HG02588 (cell line): ENCODE results near the gene GALNS.
"Not testable (repeated sequence)": the region's sequence is repeated elsewhere in the genome, so short reads cannot be mapped to it uniquely, and the experiment has no call there.

Experiments used
- ATAC-seq: cut with Tn5 transposase; IDR thresholded peaks from one replicate; pipeline ENCODE4 v1.9.1; 2021; ENCODE audit warnings: mild to moderate bottlenecking, moderate library complexity; ENCODE audit not compliant: unreplicated experiment

The GALNS gene

DNA sequence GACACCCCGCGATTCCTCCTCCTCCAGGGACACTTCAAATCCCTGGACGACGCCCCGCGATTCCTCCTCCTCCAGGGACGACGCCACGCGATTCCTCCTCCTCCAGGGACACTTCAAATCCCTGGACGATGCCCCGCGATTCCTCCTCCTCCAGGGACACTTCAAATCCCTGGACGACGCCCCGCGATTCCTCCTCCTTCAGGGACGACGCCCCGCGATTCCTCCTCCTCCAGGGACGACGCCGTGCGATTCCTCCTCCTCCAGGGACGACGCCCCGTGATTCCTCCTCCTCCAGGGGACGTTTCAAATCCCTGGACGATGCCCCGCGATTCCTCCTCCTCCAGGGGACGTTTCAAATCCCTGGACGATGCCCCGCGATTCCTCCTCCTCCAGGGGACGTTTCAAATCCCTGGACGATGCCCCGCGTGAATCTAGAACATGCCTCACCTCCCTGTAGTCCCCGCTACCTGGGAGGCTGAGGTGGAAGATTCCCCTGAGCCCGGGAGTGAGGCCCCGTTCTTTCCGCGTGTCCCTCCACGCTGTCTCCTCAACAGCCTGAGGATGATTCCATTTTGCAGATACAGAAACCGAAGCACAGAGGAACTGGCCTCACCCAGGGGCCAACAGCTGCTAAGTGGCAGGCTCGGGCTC is 33.1 kb upstream of the GALNS start:
- not testable (repeated sequence) for ATAC-seq

DNA sequence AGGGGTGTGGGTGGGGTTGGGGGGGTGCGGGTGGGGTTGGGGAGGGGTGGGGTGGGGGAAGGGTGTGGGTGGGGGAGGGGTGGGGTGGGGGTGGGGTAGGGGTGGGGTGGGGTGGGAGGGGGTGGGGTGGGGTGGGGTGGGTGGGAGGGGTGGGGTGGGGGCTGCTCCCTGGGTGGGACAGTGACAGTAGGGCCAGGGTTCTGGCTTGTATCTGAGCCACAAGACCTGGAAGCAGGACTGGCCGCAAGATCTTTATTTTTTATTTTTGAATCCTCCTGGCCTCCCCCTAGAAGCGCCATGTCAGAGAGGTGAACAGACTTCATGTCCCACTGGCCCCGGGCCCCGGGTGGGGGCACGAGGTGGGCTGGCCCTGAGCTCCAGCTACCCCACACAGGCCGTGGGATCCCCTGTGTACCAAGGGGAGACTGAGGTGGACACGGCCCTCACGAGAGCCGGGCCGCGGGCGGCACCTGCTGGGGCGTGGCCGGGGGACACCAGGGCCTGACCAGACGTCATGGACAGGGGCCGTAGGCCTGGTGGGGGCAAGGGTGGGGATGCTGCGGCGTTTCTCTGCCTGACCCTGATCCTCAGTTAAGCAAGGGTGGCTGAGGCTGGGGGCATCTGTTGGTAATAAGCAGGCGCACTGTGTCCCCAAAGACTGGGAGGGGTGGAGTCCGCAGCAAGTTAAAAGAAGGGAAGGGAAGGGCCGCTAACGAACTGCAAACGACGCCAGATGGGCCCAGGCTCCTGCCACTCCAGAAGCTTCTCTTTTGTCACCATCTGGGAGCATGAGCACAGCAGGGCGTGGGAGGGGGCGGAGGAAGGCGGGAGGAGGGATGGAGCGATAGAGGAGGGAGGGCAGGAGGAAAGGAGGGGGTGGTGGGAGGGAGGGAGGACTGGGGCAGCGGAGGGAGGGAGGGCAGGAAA is 32.0 kb upstream of the GALNS start:
- no peak for ATAC-seq

DNA sequence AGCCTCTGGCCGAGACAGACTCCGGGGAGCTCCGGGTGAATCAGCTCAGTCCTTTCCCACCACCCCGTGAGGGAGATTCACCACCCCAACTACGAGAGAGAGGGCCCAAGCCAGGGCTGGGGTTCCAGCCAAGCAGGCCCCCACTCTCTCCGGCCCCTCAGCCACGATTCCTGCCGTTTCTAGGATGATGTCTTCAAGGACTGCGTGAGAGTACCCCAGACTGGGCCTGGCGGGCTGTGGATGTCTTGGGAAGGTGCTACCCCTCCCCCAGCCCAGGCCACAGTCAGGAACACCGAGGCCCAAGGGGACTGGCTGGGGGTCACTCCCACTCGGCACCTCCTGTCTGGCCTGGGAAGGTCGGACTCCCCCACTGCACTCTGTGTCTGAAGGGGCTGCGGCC is 31.3 kb upstream of the GALNS start:
- no peak for ATAC-seq

DNA sequence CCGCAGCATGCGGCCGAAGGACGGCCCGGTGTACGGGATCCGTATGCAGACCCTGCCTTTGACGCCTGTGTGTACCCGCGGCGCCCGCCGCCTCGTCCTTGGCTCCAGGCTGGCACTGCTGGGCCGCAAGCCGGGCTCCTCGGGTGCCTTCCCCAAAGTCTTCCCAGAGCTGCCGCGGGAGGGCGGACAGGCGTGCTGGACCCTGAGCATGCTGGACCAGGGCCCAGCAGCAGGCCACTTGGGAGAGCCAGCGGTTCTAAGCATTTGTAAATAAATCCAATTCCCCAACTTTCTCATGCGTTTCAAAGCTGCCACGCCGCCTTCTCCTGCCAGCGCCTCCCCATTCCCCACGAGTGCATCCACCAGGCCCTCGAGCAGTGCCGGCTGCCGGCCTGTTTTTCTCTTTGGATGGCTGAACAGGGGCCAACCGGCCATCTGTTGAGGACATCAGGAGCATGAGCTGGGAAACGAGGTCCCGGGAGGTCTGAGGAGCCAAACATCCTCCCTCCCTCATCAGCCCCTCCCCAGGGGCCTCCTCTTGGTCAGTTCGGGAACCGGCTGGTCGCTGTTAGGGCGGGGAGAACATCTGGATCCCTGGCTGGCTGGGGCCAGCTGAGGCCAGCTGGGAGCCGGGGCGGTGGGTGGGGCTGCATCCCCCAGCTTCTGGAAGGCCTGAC is 30.2 kb upstream of the GALNS start:
- ATAC-seq: no peak

DNA sequence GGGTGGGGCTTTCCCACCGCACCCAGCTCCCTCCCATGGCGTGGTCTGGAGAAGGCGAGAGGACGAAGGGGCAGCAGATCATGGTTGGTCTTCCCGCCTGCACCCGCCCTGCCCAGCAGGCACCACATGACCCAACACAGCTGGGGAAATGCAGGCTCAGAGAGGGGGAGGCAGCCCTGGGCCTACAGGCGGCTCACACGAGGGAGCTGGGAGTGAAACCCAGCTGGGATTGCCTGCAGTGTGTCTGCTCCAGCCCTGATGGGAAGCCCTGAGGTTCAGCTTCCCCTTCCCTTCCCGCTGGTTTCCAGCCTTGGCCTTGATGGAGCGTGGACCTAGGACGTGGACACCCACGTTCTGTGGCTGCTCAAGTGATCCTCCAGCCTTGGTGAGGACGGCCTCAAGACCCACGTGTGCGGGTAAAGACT is 29.7 kb upstream of the GALNS start:
- ATAC-seq: no peak

DNA sequence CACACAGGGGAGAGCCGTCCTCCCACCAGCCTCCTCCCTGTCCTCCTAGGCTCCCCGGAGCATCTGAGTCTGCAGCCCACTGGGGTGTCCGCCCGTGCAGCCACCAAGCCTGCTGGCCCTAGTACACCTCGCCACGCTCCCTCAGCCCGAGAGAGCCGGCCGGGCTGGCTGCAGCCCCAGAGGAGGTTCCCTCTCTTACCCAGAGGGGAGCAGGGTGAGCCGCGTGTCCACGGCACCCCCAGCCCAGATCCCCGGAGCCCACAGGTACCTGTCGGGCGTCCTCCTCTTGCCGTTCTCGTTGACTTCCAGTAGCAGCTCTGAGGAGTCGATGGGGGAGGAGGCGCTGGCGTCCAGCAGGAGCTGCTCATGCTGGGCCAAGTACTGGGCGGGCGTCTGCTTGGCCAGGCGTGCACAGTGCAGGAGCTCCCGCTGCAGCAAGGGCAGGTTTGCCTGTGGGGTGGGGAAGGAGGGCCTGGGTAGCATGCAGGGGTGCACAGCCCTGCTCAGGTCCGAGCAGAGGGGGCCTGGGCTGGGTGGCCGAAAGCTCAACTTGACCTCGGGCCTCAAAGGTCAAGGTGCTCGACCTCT is 29.0 kb upstream of the GALNS start:
- ATAC-seq: no peak

DNA sequence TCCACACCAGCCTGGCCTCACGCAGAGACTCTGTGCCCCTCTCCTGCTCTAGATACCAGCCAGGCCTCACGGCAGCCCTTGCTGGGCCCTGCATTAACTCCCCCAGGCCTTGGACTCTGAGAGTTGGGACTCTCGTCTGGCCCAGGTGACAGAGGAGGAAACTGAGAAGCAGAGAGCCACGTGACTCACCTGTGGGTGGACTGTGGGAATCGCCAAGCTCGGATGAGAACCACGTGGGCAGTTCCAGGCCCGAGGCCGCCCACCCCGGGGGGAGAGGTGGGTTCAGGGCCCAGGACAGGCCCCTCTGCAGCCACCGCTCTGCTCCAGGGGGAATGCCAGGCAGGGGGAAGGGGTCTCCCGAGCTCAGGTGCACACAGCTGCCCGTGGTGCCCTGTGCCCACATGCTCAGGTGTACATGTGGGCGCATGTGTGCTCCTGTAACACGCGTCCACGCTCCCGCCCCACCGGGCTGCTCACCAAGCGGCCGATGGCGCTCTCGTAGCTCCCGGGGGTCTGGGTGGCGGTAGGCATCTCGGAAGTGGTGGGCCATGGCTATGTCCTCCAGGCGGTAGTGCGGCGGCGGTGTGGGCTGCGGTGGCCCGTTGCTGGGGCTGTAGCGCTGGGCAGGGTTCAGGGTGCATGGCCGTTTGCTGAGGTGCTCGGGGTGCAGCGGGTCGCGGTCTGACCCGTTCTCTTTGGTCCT is 28.0 kb upstream of the GALNS start:
- no peak for ATAC-seq

DNA sequence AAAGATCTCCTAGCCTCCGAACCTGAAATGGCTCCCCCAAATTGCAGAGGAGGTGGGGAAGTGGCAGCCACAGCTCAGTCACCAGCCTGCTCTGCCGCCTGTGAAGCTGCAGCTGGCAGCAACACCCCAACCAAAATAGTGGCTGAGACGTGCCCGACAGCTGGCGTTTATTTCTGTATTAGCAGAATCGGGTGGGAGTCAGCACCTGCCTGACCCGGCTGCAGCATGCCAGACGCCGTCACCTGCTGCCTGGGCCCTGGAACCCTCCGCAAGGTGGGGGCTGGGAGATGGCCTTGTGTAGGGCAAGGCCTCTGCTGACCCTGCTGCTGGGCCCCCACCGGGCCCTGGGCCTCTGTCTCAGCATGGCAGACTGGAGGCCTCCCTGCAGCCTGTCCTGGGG is 27.2 kb upstream of the GALNS start:
- ATAC-seq: no peak

DNA sequence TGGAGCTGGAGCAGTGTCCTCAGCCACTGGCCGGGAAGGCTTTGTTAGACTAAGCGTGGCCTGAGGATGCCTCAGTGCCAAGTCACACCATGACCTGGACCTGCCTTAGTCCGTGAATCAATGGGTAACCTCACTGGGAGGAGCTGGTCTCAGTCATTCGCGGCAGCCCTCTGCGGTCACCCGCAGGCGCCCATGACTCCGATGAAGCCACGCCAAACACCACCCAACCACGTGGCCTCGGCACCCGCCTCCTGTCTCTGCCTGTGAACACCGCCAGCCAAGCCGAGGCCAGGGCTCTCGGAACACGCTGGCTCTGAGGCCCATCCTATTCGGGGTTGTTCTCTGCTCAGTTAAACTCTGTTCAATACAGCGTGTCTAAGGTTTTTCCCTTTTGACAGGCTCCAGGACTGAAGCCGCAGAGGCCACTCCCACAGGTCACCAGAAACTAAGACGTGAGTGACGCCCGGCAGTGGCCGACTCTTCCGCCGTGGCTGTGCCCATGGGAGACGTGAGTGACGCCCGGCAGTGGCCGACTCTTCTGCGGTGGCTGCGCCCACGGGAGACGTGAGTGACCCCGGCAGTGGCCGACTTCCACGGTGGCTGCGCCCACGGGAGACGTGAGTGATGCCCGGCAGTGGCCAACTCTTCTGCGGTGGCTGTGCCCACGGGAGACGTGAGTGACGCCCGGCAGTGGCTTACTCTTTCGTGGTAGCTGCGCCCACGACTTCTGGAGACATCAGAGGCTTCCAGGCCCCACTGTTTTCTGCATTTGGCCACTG is 26.6 kb upstream of the GALNS start:
- ATAC-seq: no peak

DNA sequence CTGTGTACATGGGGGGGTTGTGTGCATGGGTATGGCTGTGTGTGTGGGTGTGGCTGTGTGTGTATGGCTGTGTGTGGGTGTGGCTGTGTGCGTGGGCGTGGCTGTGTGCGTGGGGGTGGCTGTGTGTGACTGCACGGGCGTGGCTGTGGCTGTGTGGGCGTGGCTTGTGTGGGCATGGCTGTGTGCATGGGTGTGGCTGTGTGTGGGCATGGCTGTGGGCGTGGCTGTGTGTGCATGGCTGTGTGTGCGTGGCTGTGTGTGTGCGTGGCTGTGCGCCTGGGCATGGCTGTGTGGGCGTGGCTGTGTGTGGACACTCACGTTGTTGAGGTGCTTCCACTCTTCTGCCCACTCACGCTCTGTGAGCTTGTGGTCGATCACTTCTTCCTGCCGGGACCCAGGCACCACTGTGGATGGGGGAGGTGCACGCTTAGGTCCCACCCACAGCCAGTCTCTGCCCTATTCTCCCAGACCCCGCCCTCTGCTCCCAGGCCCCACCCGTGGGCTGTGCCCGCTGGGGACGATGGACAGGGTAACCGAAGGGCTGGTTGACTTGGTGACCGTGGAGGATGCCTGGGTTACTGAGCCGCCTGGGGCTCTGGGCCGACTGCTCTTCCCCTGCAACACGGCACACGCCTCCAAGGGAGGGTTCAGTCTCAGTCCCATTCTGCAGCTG is 25.7 kb upstream of the GALNS start:
- no peak for ATAC-seq

DNA sequence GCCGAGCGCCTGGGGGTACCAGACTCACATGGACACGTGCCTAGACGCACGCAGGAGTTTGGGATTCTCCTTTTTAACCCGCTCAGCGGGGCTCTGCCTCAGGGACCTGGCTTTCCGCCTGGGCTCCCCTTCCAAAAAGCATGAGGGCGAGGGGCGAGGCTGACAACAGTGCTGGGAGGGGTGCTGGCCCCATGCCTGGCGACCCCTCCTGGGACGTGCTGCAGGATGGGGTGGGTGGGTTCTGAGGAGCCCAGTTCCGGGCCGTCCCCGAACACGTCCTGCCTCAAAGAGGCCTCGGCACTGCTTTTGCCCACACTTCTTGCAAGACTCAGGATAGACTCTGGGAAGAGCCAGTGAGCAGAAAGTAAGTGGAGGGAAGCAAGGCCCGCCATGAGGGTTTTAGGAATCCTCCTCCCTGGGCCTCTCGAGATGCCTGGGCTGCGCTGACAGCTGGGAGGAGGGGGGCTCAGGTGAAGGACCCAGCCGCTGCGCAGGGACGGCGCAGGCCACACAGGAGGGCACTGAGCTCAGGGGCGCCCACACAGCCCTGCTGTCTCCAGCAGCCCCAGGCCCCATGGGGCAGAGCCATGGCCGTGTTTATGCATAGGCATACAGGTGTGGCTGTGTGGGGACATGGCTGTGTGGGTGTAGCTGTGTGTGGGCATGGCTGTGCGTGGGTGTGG is 25.1 kb upstream of the GALNS start:
- ATAC-seq: no peak

DNA sequence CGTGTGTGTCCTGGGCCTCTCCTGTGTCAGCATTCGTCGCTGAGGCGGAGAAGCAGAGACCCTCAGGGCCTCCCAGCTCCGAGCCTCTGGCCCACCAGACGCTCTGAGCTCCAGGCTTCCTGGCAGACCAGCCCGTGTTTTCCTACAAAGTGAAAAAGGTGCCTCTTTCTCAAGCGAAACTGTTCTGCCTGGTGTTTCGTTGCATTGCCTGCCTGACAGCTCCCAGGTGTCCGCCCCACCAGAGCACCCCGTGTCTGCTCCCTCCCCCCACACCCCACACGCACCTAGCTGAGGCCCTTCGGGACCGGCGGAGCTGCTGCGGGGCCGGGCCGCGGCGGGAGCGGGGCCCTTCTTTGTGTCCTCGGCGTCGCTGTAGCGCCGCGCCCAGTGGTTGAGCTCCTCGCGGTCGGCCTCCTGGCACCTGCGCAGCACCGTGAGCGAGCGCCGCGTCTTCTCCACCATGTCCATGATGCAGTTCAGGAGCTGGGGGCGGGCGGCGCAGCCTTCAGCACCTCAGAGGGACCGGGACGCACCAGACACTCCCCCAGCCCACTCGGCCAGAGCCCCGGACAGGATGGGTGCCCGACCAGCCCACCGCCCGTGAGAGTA is 24.4 kb upstream of the GALNS start:
- no peak for ATAC-seq

DNA sequence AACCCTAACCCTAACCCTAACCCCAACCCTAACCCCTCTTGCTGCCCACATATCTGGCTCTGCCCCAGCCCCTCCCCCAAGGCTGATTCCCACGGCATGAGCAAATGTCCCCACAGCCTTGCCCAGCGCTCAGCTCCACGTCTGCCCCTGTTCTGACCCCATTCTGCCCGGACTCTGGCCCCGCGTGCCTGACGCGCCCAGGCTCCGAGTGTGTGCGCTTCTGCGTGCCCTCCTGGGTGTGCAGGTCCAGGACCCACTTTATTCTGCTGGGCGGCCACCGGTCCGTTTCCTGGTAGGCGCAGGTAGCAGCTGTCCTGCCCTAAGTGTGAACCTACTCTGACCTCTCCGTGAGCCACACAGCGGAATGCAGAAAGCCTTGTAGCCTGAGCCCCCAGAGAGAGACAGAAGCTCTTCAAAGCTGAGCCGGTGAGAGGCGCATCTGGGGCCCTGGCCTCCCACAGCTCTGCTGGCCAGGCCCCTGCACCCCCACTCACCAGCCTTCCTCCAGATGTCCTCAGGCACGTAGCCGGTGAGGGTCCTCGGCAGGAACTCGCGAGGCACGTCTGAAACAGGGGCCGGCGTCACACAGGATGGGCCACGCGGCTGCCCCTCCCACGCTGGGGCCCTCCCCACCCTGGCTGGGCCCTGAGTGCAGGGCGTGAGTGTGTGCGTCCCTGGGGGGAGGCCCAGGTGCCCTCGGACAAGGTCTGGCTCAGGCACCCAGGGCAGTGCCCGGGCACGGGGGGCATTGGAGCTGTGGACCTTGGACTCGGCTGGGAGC is 23.7 kb upstream of the GALNS start:
- no peak for ATAC-seq

DNA sequence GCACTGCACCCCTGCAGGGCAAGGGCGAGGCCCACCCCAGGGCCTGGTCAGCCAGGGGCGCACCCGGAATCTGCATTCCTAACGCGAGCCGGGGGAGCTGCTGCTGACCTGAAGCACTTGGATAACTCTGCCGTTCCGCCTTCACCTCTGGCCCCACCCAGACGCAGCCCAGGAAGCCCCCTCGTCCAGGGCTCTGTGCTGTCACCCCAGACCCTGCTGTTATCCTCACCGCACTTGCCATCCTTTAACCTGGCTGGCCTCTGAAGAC is 23.0 kb upstream of the GALNS start:
- no peak for ATAC-seq

DNA sequence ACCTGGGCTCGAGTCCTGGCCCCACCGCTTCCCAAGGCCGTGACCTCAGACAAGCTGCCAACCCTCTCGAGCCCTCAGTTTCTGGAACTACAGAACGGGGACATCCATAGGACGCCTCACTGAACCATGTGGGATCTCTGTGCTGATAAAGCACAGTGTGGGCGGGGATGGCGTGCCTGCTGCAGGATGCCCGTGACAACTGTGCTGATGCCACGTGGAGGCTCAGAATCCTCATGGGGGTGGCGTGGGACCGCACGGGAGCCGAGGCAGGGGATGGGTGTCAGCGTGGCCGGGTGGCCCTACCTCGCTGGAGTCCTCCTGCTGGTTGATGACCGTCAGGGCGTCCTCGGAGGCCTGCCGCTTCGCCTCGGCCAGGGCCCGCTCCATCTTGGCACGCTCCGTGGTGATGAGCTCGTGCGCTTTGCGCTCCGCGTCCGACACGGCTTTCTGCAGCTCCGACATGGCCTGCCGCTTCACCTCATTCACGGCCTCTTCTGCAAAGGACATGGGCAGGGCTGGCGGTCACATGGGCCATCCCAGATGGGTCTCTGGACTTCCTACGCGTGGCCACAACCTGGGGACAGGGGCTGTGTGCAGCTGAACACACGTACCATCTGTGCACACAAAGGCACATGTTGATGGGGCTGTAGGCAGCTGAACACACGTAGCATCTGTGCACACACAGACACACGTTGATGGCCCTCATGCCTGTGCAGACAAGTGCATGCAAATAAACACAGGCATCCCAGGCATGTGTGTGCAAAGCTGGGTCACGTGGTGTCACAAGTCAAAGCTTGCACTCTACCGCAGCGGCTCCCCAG is 22.4 kb upstream of the GALNS start:
- no peak for ATAC-seq

DNA sequence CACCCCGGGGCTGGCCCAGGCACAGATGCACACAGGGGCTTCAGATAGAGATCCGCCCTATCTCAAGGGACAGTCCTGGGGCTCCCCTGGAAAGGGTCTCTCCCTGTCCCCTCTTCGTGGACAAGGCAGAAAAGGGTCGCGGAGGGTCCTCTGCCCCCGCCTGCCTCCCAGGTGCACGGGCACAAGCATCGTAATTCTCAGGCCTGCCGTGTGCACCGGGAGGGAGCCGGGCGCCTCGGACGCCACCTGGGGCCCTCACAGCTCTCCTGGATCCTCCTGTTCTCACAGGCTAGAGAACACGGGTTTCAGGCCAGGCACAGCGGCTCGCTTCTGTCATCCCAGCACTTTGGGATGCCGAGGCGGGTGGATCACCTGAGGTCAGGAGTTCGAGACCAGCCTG is 21.6 kb upstream of the GALNS start:
- ATAC-seq: no peak
